Measurements from ENCODE around the gene APOB. TPM values are rescaled to one million over a fixed set of nuclear protein-coding genes. Genes with fewer than 3 reads are reported as not detected.

APOB gene
- total and polyA plus RNA-seq, 8 donors: under 0.01 to 30.7 (median 0.72) TPM; not detected in 3

DNA sequence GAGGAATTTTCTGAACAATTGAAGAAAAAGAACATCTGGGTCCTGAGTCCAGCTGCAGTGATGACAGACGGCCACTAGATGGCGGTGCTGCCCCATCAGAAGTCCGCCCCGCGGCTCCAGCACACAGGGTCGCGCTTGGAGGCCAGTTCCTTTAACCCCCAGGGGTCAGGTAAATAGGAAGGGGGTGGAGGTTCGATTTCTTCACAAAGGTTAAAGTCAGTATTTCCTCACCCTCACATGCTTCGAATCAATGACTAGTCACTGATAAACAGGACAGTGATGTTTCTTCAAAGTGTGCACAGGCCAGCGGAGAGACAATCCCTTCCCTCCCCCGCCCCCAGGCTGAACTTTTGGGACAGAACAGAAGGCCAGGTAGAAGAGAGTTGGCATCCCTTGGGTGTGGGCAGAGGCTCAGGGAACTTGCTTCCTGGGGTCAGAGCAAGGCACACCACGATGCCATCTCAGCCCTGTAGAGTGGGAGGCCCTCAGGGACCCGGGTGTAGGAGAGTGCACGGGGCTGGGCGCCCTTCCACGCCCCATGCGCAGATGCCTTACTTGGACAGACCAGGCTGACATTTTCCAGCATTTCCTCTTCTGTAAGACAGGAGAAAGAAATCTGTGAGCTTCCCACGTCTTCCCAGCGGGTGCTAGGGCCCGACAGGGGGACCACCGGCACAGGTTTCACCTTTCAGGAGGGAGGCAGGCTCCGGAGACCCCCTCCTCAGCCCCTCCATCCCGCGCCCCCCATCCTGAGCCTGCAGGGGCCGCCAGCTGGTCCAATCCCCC is 722 bp downstream of the APOB start:
- H3K4me1 ChIP-seq: peaks cover 12 to 38% (median 24%) of the 10 kb centered on the region in 4 donors
- H3K36me3 ChIP-seq: no peaks in the 10 kb centered on the region
- H3K27ac ChIP-seq: no peak overlapping the region
- DNase-seq: peak; percentile 74 to 87
- 11 to 15% (median 13%) methylated on average over 19 to 25 of the region's 25 CpGs for WGBS, 5 donors
- peak overlapping the region; percentile 5 to 34 (median 16) for H3K4me3 ChIP-seq
- intact Hi-C loops (cut with DNase I; ENCODE audit: low total_unique reads): loop anchor here (5.0 to 10.0 kb wide), 2 partner anchors 72 to 274 kb away; no protein-coding TSS in a partner anchor
- TF ChIP-seq POLR2AphosphoS5 (IDR thresholded peaks at IDR 0.05): no peak
- TF ChIP-seq, protein P1, sequence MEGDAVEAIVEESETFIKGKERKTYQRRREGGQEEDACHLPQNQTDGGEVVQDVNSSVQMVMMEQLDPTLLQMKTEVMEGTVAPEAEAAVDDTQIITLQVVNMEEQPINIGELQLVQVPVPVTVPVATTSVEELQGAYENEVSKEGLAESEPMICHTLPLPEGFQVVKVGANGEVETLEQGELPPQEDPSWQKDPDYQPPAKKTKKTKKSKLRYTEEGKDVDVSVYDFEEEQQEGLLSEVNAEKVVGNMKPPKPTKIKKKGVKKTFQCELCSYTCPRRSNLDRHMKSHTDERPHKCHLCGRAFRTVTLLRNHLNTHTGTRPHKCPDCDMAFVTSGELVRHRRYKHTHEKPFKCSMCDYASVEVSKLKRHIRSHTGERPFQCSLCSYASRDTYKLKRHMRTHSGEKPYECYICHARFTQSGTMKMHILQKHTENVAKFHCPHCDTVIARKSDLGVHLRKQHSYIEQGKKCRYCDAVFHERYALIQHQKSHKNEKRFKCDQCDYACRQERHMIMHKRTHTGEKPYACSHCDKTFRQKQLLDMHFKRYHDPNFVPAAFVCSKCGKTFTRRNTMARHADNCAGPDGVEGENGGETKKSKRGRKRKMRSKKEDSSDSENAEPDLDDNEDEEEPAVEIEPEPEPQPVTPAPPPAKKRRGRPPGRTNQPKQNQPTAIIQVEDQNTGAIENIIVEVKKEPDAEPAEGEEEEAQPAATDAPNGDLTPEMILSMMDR (IDR thresholded peaks at IDR 0.05): peak in 5 of 7 experiments; percentile 84 to 97 (median 96)
- TF ChIP-seq POLR2A (IDR thresholded peaks at IDR 0.05): no peak
- TF ChIP-seq EP300 (IDR thresholded peaks at IDR 0.05): no peak
- H3K27me3 ChIP-seq: peaks cover 0 to 36% (median 18%) of the 10 kb centered on the region in 3 donors
- H3K9me3 ChIP-seq: no peaks in the 10 kb centered on the region

DNA sequence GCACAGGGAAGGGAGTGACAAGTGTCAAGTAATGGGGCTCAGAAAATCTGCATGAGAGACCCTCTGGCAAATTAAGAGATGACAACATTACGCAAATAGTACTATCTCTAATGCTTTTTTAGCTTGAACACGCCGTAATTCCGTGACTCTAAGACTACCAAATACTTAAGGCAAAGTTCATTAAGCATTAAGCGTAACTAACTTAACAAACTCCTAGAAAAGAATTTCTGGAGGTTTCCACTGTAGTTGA is 1.2 kb downstream of the APOB start:
- peaks cover 0 to 36% (median 18%) of the 10 kb centered on the region in 3 donors for H3K27me3 ChIP-seq
- intact Hi-C loops (cut with DNase I; ENCODE audit: low total_unique reads): loop anchor here (5.0 to 10.0 kb wide), 2 partner anchors 72 to 275 kb away; no protein-coding TSS in a partner anchor
- H3K9me3 ChIP-seq: no peaks in the 10 kb centered on the region
- TF ChIP-seq, protein P1 (IDR thresholded peaks at IDR 0.05): no peak
- TF ChIP-seq EP300 (IDR thresholded peaks at IDR 0.05): no peak
- no peak for TF ChIP-seq POLR2A (IDR thresholded peaks at IDR 0.05)
- no peak for TF ChIP-seq POLR2AphosphoS5 (IDR thresholded peaks at IDR 0.05)
- H3K4me1 ChIP-seq: peaks cover 12 to 38% (median 26%) of the 10 kb centered on the region in 4 donors
- H3K36me3 ChIP-seq: no peaks in the 10 kb centered on the region
- H3K27ac ChIP-seq: no peak overlapping the region
- 23 to 28% (median 25%) methylated on average over 5 of the region's 5 CpGs for WGBS, 5 donors
- no peak for DNase-seq
- no peak overlapping the region for H3K4me3 ChIP-seq

DNA sequence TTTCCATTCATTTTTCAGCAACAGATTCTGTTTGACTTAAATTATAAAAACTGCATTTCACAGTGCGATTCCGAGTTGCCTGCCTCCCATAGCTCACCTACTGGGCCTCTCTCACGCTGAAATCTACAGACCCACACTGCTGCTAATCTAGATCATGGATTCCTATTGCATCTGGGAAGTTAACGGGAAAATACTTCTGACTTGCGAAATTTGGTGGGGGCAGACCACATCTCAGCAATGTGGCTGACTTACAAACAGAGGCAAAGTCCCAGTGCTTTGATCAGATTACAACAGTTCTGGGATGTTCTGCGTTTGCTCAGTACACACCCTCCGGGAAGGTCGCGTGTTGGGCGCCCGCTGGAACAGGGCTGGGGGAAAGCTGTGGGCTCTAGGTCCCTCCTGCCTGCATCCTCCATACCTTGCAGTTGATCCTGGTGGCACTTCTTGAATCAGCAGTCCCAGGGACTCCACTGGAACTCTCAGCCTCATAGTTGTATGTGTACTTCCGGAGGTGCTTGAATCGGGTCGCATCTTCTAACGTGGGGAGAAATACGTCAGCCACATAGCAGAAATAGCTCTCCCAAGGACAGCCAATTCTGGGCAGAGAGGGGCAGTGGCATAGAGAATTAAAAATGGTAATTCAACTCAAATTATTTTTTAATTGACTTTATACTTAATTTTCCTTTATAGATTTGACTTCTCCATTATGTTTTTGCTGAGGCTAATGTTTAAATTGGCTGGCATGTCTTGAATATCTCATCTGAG is 1.7 kb downstream of the APOB start:
- H3K36me3 ChIP-seq: no peaks in the 10 kb centered on the region
- peaks cover 0 to 36% (median 18%) of the 10 kb centered on the region in 3 donors for H3K27me3 ChIP-seq
- intact Hi-C loops (cut with DNase I; ENCODE audit: low total_unique reads): loop anchor here (5.0 to 10.0 kb wide), 2 partner anchors 73 to 275 kb away; no protein-coding TSS in a partner anchor
- H3K4me1 ChIP-seq: peaks cover 12 to 37% (median 25%) of the 10 kb centered on the region in 4 donors
- WGBS, 5 donors: 56 to 70% (median 64%) methylated on average over 16 of the region's 16 CpGs
- no peak overlapping the region for H3K4me3 ChIP-seq
- no peak for DNase-seq
- H3K9me3 ChIP-seq: no peaks in the 10 kb centered on the region
- H3K27ac ChIP-seq: no peak overlapping the region
- TF ChIP-seq, protein P1 (IDR thresholded peaks at IDR 0.05): no peak
- TF ChIP-seq POLR2AphosphoS5 (IDR thresholded peaks at IDR 0.05): no peak

DNA sequence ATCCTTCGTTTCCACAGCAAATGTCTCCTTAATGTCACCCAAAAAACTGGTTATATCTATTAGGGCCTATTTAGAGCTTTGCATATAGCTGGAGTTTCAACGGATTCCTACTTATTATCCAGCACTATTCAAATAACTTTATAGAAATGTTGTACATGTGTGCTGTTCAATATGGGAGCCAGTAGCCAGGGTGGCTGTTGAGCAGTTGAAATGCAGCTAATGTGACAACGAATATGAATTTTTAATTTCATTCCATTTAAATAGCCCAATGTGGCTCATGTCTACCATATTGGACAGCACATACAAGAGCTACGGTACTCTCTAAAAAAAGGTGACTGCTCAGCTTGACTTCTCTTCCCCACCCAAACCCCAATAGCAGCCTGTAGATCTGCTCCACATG is 2.4 kb downstream of the APOB start:
- DNase-seq: no peak
- H3K9me3 ChIP-seq: no peaks in the 10 kb centered on the region
- peaks cover 12 to 37% (median 25%) of the 10 kb centered on the region in 4 donors for H3K4me1 ChIP-seq
- H3K27me3 ChIP-seq: peaks cover 0 to 36% (median 18%) of the 10 kb centered on the region in 3 donors
- no peak overlapping the region for H3K4me3 ChIP-seq
- H3K36me3 ChIP-seq: no peaks in the 10 kb centered on the region
- 81 to 88% (median 86%) methylated on average over 4 of the region's 4 CpGs for WGBS, 5 donors
- no peak for TF ChIP-seq POLR2A (IDR thresholded peaks at IDR 0.05)
- TF ChIP-seq, protein P1 (IDR thresholded peaks at IDR 0.05): no peak
- TF ChIP-seq EP300 (IDR thresholded peaks at IDR 0.05): no peak
- TF ChIP-seq POLR2AphosphoS5 (IDR thresholded peaks at IDR 0.05): no peak
- intact Hi-C loops (cut with DNase I; ENCODE audit: low total_unique reads): loop anchor here (5.0 to 10.0 kb wide), 2 partner anchors 73 to 276 kb away; no protein-coding TSS in a partner anchor
- no peak overlapping the region for H3K27ac ChIP-seq
